GM19324 (cell line): ENCODE measurements around the gene STIM2.
A peak's percentile ranks its signal among the peaks of the same experiment; 100 is the strongest.

Experiments
- ATAC-seq: cut with Tn5 transposase; IDR thresholded peaks from one replicate; pipeline ENCODE4 v1.9.1; 2021; ENCODE audit warnings: mild to moderate bottlenecking, moderate library complexity; ENCODE audit not compliant: unreplicated experiment, low FRiP score

Gene STIM2

DNA sequence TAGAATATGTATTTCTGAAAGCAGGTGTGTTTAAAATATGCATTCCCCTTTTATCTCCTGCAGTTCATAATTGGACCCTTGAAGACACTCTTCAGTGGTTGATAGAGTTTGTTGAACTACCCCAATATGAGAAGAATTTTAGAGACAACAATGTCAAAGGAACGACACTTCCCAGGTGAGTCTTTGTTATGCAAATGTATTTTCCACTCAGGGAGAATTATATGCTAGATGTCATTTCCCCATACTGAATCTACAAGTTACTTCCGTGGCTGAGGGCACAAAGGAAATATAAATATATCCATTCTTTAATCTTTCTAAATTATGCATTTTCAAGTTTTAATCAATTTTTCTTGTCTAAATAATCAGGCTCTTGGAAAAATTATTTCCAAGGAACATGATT, 134.7 kb downstream of the STIM2 start:
- no peak for ATAC-seq

DNA sequence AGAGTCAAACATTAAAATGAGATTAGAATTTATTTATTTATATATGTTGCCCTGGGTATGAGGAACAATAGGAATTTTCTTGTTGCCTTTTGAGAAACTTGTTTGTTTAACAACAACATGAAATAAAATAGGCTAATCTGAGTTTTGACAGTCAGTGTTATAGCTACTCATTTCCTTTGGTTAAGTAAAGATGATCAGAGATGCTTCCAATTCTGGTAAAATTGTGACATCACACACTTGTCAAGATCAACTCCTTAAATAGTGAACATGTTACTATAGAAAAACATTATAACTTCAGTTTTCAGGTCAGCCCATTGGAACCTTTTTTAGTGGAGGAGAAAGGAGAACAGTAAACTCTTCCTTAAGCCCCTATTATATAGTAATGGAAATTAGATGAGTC, 136.1 kb downstream of the STIM2 start:
- no peak for ATAC-seq

DNA sequence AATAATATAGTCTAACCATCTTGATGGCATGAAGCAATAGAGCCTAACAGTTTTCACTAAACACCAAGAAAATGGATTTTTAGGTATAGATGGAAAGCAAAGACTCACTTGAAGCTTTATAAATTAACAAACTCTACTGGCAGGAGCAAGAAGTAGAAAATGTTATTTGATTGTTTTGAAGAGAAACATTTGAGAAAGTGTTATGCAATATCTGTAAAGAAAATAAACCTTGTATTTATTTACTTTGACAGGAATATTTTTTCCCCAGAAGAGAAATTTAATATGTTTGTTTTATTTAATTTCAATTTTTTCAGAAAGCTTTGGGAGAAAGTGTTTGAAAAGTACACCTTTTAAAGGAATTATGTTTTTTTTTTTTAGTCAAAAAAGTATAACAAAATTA, 139.0 kb downstream of the STIM2 start:
- no peak for ATAC-seq

DNA sequence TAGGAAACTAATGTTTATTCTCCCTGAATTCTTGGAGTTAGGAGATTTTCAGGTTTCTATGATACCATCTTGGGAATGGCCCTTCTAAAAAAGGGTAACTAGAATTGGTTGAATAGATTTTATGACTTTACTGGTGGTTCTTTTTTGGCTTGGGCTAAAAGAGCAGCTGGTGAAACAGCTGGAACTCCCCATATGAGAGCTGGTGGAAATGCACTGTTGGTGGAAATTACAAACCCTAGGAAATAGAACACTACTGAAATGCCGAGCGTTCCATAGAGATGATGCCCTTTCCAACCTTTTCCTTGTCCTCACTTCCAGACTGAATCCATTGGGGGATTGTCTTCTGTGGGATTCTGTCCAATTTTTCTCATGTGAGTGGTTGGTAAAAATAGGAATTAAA, 139.5 kb downstream of the STIM2 start:
- ATAC-seq = no peak

DNA sequence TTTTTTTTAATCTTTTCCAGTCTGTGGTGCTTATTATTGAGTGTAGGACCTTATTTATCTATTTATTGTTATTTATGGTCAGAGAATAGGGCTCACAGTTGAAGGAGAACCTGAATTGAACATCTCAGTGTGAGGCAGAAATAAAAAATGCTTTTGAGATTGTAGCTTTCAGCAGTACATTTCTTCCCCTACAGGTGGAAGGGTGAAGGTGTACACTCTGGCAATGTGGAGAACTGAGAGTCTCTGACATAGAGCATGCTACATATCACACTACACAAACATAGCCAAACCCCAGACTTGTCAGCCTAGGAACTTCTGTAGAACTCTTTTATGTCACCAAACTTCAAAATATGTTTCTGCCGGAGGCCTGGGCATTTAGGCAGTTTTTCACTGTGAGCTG, 140.2 kb downstream of the STIM2 start:
- no peak for ATAC-seq

DNA sequence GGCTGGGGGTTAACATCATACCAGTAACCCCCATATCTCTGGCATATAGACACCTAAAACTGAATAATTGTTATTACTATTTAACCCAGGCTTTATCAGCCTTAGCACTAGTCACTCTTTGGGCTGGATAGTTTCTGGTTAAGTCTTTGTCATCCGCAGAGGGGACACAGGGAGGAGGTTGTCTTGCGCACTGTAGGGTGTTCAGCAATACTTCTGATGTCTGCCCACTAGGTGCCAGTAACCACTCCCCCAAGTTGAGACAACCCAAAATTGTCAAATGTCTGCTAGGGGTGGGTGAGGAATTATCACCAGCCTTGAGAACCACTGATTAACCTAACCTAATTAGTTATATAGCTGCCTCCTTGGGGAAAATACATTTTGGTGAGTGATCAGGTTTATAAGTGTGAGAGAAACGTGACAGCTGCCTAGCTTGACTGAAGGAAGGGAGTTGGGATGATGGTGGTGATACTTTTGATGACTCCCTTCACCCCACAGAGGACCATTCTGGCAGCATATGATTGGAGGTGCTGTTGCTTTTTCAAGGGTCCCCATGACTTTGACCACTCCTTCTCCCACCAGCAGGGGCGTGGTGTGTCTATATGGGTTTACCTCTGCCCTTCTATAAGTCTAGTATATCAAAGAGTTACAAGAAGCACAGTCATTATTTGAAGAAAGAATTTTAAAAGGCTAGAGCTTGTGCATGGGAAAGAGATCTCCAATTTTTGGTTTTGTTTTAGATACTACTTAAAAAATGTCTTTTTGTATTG, 140.9 kb downstream of the STIM2 start:
- ATAC-seq = no peak

DNA sequence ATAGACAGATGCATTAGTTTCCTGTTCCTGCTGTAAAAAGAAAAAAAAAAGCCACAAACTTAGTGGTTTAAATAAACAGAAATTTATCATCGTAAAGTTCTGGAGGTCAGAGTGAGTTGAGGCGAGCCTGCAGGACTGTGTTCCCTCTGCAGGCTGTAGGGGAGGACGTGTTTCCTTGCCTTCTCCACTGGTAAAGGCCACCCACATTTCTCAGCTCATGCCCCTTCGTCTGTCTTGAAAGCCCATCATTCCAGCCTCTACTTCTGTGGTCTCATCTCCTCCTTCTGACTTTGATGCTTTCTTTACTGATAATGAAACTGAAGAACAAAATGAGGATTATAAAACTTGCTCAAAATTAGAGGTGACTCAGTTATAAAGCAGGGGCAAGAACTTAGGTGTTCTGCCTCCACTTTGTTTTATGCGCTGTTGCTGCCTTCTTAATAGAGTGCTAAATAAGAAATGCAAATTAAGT, 143.0 kb downstream of the STIM2 start:
- ATAC-seq = no peak

DNA sequence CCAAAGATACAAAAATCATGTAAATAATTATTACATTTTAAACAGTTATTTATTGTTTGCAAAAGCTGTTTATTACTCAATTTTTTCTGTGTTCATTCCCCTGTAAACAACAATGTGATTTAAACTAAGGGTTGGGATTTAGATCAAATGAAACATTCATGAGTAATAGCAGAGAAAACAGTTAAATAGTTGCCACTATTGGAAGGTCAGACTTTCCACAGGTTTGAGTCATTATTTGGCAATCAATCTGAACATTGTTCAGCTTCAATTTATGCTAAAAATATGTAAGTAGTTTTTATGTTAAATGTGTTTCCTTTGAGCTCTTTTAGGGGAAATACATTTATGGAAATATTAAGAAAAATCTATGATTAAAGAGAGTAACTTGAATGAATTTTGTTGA, 144.9 kb downstream of the STIM2 start:
- no peak for ATAC-seq

DNA sequence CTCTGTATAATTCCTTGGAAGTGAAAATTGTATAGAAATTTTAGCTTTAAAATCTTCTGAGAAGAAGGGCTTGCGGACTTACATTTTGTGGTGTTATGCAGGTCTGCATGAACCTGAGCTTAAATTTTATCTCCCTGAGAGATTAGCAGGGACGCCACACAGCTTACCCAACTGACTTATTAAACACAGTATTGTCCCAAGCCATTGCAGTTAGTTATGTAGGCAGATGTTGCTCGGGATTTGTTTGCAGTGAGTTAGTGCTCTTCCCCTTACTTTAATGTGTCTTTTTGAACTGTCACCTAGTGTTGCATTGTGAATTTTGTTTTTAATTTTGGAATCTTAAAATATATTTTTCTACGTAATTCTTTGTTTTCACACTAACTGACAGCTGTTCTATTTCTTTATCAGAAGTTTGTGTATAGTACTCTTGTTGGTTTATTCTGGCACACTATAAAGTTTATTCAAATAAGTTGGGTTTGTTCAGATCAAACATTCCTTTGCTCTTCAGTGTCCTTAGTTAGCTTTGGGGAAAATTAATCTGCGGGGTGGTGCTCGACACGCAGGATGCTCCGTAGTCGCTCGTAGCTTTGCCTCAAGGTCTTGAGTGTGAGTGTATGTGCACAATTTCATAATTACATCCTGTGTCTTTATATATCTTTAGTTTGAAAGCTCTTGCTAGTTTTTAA, 145.4 kb downstream of the STIM2 start:
- ATAC-seq = no peak

DNA sequence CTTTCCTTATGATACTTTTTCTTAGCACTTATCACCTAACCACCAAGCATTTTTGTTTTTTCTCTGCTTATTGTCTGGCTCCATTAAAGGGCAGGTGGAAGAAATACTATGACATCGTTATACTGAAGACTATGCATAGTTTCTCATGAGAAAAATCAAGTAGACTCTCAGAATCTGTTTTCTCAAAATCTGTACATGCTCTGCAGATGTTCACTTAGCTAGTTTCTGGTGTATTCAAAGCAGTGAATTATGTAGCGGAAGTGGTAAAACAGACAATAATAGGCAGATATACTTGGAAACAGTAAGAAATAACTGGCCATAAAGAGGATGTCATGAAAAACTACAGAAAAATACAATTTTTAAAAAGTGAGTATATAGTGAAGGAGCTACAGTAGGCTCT, 146.0 kb downstream of the STIM2 start:
- ATAC-seq = no peak

DNA sequence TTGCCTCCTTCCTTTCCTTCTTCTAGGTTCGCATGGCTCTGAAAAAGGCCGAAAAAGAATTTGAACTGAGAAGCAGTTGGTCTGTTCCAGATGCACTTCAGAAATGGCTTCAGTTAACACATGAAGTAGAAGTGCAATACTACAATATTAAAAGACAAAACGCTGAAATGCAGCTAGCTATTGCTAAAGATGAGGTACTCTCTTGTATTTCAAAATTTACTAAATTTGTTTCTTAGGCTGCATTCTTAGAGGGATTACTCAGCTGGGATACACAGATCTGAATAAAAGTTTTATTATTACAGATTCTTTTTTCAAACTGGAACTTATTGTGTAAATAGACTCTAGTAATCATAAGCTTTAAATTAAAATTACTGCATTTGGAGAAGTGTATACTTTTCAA, 146.9 kb downstream of the STIM2 start:
- ATAC-seq = no peak

DNA sequence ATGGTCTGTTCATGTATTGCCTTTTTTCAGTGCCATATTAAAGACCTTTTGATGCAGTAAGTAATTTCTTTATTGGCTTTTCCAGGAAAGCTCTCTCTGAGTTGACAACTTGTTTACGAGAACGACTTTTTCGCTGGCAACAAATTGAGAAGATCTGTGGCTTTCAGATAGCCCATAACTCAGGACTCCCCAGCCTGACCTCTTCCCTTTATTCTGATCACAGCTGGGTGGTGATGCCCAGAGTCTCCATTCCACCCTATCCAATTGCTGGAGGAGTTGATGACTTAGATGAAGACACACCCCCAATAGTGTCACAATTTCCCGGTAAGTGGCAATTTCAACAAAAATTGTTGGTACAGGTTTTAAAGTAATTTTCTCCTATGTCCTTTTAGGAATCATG, 148.0 kb downstream of the STIM2 start:
- no peak for ATAC-seq

DNA sequence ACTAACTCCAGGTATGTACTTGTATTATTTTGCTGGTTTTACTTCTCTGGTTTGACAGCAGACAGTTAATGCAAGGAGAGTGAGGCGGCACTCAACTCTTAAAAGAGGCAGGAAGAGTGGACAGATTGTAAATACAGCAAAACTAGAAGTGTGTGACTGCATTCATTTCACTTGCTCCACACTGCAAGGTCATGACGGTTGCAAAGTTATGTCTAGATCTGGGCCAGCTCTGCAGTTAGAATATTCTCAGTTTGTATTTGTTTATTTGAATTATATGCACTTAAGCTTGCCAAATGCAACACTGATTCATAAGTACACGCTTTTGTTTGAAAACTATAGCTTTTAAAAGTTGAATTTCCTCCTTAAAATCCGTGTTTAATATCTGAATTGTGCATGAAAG, 148.9 kb downstream of the STIM2 start:
- no peak for ATAC-seq

DNA sequence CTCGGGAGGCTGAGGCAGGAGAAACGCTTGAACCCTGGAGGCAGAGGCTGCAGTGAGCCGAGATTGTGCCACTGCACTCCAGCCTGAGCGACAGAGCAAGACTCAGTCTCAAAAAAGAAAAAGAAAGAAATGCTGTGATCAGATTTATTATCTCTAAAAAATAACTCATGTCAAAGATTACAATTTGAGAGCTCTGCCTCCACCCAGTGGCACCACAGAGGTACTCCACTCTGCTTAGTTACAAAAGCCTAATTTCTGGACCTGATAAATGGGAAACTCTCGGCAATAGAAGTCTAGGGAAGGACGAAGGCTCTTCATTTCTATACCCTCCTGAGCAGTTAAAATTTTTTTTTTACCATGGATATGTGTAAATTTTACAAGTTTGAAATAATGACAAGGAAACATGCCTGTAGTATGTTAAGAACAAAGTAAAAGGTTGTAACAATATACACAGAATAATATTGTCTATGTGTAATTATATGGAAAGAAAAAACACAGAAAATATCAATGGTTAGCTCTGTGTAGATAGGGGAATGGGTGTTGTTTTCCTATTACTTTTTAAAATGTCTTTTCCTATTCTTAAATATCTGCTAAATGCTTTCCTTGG, 149.8 kb downstream of the STIM2 start:
- ATAC-seq = peak; percentile 59

DNA sequence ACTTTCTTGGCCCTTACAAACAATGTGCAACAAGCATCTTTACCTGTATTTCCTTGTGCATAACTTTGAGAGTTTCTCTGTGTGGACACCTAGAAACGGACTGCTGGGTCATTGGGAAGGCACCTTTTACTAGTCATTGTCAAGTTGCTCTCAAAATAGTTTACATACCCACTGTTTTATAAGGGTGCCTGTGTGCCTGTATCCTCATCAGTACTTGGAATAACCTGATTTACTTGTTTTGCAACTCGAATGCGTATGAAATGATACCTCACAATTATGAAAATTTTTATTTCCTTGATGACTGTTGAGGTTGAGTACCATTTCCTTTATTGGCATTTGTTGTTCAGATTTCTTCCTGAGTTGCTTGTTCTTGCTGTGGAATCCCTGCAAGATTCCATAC, 150.8 kb downstream of the STIM2 start:
- ATAC-seq = no peak

DNA sequence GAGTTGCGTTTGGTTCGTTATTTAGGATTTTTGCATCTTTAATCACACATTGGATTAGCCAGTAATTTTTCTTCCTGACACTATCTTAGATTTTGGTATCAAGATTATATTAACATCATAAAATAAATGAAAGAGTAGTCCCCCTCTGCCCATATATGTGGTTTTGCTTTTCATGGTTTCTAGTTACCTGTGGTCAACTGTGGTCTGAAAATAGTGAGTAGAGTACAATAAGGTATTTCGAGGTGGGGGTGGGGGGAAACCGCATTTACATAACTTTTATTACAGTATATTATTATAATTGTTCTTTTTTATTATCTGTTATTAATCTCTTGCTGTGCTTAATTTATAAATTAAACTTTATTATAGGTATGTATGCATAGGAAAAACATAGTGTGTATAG, 152.4 kb downstream of the STIM2 start:
- ATAC-seq = no peak

DNA sequence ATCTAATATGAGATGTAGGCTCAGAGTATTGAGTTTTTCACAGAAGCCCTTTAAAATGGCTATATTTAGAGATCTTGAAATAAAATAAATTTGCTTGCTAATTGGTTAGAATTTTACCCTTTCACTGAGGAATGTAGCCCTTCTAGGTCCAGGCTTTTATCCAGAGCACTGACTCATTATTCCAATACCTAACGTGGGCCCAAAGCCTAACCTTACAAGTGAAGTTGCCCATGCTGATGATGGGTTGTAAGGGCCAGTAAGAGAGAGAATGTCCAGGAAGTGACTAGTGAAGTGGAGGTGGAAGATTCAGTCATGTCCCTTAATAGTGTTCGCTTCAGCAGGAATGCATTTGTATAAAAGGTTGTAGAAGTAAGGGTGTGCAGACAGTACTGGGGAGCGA, 155.9 kb downstream of the STIM2 start:
- no peak for ATAC-seq

DNA sequence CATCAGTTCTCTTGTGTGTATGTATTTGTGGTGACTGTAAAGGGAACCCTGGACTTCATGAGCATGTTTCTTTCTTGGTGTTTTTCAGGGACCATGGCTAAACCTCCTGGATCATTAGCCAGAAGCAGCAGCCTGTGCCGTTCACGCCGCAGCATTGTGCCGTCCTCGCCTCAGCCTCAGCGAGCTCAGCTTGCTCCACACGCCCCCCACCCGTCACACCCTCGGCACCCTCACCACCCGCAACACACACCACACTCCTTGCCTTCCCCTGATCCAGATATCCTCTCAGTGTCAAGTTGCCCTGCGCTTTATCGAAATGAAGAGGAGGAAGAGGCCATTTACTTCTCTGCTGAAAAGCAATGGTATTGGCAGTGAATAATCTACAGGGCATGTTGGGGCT, 157.0 kb downstream of the STIM2 start:
- ATAC-seq = no peak

DNA sequence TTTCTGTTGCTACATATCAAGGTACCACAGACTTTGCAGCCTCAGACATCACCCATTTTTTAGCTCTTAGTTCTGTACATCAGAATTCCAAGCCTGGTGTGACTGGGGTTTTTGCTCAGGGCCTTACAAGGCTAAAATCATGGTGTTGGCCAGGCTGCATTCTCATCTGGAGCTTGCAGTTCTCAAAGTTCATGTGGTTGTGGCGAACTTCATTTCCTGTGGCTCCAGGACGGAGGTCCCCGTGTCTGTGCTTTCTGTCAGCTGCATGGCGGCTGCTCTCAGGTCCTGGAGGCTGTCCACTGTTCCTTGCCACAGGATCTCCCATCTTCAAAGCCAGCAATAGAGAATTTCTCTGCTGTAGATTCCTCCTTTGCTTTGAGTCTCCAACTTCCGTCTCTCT, 157.4 kb downstream of the STIM2 start:
- ATAC-seq = no peak

DNA sequence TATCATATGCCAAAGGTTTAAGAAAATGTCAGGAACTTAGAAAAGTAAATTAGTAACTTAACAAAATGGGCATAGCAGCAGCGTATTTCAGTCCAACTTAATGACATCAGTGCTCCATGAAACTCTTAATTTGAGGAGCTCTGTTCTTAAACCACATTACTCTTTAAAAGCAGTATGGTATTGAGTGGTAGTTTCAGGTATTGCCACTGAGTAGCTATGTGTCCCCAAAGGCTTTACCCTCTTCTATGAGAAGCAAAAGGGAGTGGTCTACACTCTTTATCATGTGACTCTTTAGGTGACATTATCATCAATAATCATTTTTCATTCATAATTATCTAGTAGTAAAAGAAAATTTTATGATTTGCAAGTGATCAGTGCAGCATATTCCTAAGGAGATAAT, 158.3 kb downstream of the STIM2 start:
- ATAC-seq = no peak

DNA sequence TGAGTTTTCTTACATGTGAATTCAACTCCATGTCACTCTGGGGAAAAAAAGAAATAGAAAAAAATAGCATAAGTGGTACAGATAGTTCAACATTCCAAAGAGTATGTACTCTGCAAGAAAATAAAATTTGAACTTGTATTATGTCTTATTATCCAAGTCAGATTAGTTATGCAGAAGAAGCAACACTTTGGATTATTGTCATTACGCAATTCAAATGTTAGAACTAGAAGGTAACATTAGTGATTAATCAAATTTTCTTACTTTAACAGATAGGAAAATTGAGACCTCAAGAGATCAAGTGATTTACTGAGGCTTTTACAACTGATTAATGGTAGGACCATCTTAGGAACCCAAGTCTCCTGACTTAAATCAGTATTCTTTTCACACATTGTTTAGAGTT, 159.1 kb downstream of the STIM2 start:
- ATAC-seq = no peak

DNA sequence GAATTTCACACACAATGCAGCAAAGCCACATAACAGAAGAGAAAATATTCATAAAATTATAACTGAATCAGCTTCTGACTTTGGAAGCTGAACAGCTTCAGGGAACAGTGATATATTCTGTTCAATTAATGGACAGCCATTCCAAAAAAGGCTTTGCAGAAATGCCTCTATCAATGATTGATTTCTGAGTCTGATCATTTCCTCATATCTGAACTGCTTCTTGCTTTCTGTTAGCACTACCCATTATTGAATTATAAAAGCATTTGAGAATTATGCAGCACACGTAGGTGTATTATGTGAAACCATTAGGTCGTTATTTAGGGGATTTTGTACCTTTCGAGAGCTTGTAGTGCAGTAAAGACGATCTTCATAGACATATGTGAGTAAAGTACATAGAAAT, 159.6 kb downstream of the STIM2 start:
- ATAC-seq = no peak
